ENCODE data around the gene AP3S2.

AP3S2 gene

DNA sequence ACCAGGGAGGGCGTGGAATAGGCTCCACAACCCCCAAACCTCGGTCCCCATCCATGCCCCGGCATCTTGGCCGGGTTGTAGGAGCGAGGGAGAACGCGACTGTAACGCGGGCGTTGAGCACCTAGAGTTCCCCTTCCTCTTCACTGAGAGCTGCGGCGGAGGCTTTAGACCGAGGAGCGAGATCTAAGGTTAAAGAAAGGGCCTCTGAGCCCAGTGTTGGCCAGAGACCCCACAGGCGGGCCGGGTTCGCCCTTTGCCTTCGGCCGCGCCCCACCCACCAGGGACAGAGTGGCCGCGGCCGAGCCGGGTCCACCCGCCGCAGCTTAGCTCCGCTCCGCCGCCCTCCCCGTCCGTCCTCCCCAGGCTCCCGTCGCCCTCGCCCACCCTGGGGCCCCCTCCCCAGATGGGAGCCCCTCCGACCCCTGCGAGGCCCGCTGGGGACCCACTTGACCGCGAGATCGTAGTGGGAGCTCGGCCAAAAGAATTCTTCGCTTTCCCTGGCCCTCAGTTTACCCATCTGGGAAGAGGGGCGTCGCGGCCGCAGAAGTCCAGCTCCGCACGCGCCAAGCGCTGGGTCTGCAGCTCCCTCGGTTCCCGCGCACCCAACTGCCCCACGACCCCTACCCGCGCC, 79.6 kb downstream of the AP3S2 start:
- DNase-seq (peak; percentile 10), ATAC-seq (no peak)

DNA sequence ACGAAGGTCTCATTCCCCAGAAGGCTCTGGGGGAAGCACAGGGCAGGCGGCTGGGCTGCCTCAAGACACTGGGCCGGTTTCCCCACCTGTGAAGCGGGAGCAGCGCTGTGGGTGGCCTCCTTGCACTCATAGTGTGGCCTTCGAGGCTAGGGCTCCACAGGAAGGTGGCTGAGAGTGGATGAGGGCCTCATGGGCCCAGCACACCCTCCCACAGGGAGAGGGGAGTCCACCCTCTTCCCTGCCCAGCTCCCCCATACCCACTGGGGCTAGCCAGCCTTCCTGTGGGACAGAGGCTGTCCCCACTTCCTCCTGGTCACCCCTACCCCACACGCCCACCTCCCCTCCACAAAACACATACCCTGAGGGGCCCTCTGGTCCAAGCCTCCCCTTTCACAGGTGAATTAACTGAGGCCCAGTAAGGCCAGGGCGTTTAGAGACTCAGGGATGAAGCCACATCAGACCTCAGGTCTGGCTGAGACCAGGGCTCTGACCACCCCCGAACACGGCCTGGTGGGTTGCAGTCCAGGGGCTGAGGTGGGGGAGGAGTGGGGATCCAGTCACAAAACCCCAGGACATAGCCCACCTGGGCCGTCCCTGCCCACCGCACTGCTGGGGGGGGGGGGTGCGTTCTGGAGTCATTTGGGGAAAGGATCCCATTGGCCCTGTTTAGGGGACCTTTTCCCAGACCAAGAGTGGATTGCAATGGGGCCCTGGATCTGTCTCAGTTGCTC, 80.2 kb downstream of the AP3S2 start:
- ATAC-seq (no peak), DNase-seq (no peak)

DNA sequence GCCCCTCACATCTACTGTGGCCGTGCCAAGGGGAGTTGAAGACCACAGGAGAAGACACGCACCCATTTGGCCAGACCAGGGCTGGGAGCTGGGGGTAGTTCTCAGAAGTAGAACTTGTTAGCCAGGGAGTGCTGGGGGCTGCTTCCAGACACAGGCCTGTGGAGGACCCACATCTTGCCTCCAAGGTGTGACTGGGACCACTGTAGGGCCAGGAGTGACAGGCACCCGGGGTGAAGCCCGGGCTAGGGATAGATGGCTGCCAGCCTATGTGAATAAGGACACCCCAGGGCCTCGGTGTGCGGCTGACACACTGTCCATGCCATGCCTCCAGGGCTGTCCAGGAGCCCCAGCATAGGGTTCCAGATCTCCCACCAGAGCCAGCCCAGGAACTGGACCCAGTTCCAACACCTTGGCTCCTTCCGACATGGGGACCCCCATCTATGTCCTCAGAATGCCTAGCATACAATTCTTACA, 80.9 kb downstream of the AP3S2 start:
- DNase-seq (no peak), ATAC-seq (no peak)

DNA sequence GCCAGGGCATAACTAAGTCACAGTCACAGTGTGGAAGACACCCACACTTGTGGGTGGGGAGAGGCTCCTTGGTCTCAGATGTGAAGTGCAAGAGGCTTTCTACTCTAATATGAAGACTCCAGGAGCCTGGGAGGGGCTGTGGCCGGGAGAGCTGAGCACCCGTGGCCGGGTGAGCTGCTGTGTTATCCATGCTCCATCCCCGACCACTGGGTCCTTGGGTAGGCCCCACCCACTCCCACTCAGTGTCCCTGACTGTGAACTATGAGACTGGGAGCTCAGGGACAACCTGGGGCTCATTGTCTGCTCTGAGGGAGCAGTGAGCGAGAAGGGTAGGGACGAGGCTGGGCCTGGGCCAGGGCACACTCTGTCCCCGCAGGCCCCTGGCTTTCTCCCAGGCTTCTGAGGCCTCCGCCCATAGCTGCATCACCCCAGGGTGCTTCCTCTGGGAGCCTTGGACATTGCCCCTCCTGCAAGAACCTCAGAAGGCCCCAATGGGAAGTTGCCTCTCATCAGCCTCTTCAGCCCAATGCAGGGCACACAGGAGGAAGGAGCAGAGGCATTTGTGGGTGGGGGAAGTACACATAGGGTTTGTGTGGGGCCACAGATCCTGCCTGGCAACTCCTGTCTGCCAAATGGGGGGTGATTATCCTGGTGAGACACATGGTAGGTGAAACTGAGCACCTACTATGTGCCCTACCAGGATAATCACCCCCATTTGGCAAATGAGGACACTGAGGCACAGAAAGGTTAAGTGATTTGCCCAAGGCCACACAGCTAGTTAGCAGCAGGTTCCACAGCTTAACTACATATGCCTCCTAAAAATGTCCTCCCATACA, 81.6 kb downstream of the AP3S2 start:
- no peak for ATAC-seq
- no peak for DNase-seq

DNA sequence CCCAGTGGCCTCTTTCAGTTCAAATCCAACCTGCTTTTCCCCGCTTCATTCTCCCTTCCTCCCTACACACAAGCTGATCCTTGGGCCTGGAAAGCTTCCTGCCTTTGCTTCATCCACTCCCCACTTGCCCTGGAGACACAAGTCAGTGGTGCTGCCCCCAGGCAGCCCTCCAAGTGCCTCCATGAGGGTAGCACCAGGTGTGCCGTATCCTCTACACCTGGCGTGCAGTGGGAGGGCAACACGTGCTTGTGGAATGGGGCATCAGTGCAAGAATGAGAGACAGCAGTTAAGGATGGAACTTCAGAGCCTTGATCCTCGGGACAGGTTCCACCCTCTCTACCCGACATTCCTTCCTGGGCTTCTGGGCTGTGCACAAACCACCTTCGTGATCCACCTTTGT, 83.0 kb downstream of the AP3S2 start:
- no peak for ATAC-seq

DNA sequence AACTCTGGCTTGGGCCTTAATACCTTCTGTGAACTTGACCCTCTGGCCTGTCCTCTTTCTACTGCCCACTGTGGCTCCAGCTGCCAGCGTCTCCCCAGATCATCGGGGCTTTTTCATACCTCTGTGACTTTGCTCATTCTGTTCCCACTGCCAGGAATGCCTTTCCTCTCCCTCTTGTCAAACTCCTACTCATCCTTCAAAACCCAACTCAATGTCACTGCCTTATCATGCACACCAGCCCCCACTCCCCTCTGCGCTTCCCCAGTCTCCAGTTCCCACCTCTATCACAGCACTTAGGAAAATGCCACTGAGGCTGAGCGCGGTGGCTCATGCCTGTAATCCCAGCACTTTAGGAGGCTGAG, 84.0 kb downstream of the AP3S2 start:
- DNase-seq: no peak
- ATAC-seq: no peak

More for the DNA sequence above, 83.0 kb downstream of the AP3S2 start:
- DNase-seq: no peak

DNA sequence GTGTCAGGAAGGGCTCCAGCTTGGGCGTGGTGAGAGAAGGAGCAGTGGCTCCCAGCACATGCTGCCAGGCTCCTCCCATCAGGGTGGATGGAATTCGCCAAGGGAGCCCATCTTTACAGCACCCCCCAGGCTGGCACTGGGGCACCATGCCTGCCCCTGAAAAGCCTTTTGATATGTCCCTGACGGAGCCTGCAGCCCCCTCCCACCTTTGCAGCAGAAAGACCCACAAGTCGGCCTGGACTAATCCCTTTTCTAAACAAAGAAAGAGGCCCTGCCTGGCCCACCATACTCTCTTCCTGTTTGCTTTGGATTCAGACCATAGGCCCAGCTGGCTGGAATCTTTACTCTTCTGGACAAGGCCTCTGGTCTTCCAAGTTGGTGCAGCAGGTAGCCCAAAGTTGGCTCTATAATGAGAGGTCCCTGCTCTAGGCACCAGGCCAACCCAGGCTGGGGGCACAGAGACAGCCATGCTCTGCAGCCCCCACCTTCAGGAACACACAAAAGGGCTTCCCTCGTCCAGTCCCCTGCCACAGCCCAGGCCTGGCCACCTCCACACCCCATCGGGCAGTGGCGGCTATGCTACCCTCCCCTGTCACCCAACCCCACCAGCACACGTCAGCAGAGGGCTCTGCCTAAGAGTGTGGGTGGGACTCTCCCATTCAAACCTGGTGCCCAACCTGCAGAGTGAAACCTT, 84.6 kb downstream of the AP3S2 start:
- no peak for ATAC-seq
- DNase-seq: no peak

DNA sequence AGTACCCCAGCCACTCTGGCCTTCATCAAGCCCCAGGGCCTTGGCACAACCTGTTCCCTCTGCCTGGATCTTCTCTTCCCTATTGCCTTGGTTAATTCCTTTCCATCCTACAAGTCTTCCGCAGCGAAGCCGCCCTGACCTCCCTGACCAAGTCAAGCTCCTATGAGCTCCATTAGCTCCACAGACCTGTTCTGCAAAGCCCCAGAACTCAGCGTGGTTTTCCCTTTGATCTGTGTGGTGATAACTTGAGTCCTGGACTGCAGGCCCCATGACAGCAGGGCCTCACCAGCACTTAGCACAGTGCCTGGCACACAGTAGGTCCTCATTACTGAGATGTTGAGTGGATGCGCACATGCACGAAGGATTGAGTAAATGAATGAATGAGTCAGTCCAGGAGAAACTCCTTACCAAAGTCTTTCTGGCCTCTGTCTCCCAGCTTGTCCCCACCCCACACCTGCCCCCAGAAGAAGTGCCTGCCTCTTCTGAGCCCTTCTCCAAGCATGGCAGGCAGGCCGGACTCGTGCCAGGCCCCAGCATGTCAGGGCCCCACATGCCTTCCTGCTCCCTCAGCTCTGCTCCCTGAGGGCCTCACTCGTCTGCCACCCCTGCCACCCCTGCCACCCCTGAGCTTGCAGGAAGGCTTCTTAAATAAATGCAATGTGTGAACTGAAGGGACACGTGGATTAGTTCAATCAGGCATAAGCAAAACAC, 85.5 kb downstream of the AP3S2 start:
- DNase-seq (no peak), ATAC-seq (no peak)

DNA sequence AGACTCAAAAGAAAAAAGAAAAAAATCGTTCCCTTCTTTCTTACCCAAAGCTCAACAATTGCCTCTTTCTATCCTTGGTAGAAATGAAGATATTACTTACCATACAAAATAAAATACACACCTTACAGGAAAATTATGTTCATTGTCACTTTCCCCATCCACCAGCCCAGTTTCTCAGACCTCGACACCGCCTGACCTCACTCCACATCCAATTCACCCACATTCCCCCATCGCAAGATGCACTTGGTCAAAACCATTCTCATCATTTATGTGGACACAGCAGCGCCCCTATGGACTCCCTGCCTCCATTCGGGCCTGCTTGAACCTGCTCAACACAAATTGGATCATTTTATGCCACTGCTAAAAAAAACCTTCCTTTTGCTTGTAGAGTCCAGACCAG, 86.1 kb downstream of the AP3S2 start:
- ATAC-seq (no peak), DNase-seq (no peak)

DNA sequence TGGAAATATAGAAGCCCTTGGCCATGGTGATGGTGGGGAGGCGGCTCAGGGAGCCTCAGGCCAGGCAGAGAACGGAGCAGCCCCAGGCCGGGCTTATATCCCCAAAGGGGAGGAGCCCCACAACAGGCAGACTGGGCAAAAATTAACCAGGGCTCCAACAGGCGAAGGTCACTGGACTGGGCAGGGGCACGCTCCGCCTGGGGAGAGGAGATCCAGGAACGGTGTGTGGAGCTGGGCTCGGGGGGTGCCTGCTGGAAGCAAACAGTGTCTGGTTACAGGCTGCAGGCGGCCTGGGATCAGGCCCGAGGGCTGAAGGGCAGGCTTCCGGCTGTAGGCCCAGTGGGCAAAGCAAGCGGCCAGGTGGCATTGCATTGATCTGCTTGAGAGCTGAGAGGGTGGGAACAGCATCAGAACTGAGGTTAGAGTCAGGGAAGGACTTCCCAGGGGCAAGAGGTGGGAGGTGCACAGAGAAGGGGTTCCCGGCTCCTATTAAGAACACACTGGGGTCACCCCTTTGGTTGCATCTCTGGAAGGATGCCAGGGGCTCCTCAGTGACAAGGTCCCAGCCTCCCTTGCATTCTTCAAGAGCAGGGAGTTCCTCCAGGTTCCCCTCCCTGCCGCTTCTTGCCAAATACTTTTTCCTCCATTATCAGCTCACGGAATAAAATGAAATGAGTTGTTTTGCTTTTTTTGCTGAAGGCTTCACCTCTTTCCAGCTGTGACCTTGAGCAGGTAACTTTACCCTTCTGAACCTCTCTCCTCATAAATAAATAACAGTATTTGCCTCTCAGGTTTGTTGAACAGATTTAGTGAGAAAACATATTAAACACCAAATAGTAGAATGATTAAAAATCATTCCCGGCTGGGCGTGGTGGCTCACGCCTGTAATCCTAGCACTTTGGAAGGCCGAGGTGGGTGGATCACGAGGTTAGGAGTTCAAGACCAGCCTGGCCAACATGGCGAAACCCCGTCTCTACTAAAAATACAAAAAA, 86.9 kb downstream of the AP3S2 start:
- ATAC-seq: no peak
- DNase-seq: no peak

DNA sequence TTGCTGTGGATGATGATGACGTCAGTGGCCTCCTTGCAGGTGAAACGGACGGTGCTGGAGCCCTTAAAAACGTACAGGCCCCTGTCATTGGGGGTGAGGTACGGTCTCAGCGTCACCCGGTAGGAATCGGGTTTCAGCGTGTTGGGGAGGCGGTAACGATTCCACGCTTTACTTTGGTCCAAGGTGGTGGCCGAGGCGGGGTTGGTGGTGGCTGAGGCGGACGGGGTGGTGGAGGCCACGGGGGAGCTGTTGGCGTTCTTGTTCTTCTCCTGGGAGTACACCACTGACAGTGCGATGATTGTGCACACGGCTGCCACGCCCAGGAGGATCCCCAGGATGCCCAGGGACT, 87.6 kb downstream of the AP3S2 start:
- DNase-seq: no peak

DNA sequence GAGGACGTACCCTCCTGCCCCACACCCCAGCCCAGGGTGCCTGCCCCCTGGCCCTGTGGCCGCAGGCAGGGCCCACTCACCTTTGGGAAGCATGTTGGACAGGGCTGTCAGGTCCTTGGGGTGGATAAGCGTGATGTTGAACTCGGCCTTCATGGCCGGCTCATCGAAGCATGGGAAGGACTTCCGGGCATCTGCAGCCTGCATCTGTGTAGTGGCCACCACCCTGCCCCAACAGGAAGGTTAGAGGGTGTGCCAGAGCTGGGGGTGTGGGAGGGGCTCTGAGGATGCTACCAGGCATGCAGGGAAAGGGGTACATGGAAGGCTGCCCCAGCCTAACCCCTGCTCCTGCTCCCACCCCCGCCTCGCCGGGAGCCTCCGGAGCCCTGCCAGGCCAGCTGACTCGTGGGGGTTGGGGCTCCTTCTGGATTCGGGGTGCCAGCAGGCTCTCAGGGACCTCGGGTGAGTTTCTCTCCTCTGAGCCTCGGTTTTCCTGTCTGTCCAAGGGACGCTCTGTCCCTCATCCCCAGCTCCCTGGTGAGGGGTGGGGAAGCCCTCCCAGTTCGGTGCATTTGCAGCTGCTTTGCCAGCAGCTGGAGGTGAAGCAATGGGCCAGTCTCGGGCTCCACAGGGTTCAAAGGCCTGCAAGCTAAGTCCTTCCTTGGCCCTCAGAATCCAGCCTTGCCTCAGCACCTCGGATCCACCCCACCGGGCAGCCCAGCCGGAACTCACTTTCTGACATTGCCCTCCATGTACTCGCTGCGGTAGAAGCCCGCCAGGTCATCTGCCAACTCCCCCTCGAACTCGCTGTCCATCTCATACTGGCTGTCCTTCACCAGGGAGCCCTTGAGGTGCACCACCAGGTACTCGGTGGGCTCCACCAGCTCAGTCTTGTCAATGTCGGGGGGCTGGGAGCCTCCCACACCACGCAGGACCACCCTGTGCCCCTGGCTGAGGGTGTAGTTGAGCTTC, 88.3 kb downstream of the AP3S2 start:
- no peak for ATAC-seq

More for the DNA sequence above, 87.6 kb downstream of the AP3S2 start:
- no peak for ATAC-seq

DNA sequence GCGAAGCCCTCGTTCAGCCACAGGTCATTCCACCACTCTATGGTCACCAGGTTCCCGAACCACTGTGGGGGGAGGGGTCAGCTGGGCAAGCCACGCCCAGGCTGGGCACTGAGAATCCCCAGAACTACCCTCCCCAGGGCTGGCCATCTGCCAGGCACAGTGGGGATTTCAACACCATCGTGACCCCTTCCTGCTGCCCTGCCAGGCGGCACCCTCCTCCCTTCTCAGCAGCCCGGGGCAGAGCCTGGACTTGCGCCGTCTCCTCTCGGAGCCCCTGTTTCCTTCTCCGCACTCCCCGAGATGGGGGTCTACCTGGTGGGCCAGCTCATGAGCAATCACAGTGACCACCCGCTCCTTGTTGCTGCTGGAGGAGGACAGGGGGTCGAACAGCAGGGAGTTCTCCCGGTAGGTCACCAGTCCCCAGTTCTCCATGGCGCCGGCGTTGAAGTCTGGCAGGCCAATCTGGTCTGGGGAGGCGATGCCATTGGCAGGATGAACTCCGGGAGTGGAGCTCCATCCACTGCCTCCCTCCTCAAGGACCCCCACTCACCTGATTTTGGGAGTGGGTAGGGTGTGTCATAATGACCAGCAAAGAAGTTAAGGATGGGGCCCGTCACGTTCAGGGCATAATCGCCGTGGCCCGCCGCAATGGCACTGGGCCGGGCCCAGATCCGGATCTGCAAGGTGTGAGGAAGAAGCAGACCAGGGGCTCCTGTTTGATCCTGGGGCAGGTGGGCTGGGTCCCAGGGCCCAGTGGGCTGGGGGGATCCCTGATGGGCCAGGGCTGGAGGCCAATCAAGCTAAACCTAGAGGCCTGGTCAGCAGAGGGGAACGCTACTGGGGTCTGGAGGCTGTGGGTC, 89.6 kb downstream of the AP3S2 start:
- no peak for DNase-seq
- no peak for ATAC-seq

More for the DNA sequence above, 88.3 kb downstream of the AP3S2 start:
- DNase-seq: no peak

DNA sequence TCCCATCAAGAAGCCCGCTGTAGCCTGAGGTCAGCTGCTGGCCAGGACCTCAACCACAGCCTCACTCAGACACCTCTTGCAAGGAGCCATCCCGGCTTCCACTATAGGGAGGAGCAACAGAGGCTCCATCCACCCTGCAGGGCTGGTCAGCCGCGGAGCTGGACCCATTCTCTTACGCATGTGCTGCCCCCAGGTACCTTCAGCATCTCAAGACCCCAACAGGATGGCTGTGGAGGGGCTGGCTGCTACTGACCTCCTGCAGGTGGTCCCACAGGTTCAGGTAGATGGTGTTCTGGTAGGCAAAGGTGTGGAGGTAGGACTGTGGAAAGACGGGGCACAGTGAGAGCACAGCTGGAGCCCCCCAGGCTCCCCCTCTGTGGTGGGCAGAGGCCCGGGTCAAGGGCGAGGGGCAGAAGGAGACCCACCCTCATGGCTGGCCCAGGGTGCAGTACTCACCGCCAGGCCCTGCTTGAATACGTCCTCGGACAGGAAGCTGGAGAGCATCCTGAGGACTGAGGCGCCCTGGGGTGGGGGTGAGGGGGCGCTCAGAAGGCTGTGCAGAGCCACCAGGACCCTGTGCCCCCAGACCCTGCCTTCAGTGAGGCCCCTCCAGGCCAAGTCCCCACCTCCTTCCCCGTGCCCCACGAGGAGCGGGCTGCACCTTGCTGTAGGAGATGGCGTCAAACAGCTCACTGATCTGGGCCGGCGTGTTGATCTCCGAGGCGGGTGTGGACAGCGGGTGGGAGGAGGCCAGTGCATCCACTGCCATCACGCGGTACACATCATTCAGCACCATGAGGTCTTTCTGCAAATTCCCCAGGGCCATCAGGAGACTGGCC, 90.6 kb downstream of the AP3S2 start:
- DNase-seq (no peak), ATAC-seq (no peak)

DNA sequence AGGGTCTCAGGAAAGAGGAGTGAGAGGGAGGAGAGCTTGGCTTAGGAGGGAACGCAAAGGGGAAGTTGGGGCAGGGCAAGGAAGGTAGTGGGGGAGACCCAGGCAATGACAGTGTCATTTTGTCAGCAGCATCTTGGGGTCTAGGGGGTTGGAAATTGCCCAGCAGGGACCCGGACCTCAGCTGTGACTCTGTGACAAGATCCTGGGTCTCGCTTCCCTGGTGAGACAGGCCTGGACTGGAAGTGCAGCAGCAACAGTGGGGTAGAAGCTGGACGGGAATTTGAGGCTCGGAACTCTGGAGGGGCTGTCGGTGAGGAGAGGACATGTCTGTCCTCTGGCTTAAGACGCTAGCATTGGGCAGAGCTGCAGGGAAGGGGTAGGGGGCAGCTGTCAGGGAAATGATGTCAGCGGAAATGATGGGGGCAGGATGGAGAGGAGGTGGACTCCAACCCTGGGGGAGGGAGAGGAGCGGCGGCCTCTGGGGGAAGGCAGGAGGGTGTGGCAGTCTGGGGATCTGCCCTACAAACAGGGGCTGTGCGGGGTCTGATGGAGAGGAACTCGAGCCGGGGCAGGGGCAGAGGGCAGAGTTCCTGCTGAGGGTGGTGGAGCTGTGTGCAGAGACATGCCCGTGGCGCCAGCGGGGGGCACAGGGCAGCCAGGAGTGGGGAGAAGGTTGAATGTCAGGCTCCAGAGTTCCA, 91.4 kb downstream of the AP3S2 start:
- ATAC-seq (no peak), DNase-seq (no peak)

DNA sequence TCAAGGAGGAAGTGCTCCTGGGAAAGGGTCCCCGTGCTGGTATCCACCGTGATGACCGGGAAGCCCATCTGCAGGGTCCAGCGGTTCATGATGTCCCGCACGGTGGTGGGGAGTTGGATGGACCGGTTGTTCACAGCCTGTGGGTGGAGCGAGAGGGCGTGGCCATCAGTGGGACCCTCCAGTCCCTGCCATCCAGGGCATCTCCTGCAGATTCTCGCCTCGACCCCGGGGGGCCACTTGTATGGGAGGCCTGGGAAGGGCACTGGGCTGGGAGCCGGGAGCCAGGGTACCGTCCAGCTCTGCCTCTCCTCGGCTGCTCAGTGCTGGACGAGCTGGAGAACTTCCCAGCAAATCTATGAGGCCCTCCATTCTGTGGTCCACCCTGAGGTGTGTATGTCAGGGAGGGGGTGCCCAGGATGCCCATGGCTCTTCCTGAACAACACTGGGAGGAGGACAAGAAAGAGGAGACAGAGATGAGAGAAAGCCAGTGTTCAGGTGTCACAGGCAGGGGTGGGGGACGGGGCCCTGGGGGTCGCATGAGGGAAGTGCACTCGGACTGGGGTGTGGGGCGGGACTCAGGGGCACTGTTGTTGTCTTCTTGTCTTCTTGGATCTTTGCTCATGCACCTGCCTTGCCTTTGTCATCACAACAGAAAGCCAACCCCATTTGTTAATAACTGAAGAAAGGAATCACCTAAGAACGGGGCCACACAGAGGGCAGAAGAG, 92.2 kb downstream of the AP3S2 start:
- ATAC-seq: no peak
- no peak for DNase-seq
